ENCODE measurements around the gene API5.
A peak's percentile ranks its signal among the peaks of the same experiment; 100 is the strongest.

The API5 gene

DNA sequence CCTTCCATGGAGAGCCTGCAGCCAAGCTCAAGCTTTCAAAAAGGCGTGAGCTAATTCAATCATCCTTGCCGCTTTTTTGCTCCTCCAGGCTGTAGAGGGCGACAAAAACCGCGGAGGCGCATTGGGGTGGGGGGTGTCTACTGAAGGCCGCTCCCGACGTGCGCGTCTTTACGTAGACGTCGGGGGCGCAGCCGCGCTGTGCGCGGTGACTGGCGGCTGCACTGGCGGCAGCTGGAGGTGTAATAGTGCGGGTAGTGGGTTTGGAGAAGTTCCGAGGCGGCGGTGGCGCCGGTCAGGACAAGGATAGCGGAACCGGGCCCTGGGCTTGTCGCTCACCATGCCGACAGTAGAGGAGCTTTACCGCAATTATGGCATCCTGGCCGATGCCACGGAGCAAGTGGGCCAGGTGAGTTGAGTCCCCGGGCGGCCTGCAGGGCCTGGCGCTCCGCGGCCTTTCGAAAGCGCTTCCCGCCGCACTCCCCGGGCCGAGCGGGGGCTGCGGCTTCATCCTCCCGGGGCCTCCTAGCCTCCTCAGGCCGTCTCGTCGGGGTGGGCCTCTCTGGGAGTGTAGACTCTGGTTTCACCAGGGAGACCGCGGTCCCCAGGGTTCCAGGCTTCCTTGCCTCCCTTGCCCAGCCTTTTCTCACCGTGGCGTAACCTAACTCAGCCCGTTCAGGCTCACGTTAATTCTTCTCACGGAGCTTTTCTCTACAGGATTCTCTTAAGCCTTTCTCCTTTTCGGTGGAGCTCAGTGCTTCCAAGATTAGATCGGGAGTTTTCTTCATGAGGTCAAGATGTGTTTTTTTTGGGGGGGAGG, at the start of gene API5:
Gene API5, plus strand, starts transcription at position 206 of the 817 bp plus-strand sequence. Its CDS starts 132 bp downstream, at position 338.
- TF ChIP-seq, protein P1, sequence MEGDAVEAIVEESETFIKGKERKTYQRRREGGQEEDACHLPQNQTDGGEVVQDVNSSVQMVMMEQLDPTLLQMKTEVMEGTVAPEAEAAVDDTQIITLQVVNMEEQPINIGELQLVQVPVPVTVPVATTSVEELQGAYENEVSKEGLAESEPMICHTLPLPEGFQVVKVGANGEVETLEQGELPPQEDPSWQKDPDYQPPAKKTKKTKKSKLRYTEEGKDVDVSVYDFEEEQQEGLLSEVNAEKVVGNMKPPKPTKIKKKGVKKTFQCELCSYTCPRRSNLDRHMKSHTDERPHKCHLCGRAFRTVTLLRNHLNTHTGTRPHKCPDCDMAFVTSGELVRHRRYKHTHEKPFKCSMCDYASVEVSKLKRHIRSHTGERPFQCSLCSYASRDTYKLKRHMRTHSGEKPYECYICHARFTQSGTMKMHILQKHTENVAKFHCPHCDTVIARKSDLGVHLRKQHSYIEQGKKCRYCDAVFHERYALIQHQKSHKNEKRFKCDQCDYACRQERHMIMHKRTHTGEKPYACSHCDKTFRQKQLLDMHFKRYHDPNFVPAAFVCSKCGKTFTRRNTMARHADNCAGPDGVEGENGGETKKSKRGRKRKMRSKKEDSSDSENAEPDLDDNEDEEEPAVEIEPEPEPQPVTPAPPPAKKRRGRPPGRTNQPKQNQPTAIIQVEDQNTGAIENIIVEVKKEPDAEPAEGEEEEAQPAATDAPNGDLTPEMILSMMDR (IDR thresholded peaks at IDR 0.05; ENCODE audit: insufficient read depth, low read depth, low read length, missing control alignments) = peak; percentile 72
- peak within 1 kb of the TSS; percentile 94 for H3K4me3 ChIP-seq (ENCODE audit: low read depth, low read length)
- DNase-seq (ENCODE audit: low read depth) = peak; percentile 95

GRCh38 chr11:43267856-43268580, 43.8 kb upstream of the API5 start:
- no peak for DNase-seq (ENCODE audit: low read depth)
- no peak overlapping the region for H3K4me3 ChIP-seq (ENCODE audit: low read depth, low read length)
- TF ChIP-seq, protein P1 (IDR thresholded peaks at IDR 0.05; ENCODE audit: insufficient read depth, low read depth, low read length, missing control alignments) = no peak

GRCh38 chr11:43268786-43269185, 43.0 kb upstream of the API5 start:
- no peak overlapping the region for H3K4me3 ChIP-seq (ENCODE audit: low read depth, low read length)
- TF ChIP-seq, protein P1 (IDR thresholded peaks at IDR 0.05; ENCODE audit: insufficient read depth, low read depth, low read length, missing control alignments) = no peak
- DNase-seq (ENCODE audit: low read depth) = no peak

- no peak overlapping the region for H3K4me3 ChIP-seq (ENCODE audit: low read depth, low read length)
- TF ChIP-seq, protein P1 (IDR thresholded peaks at IDR 0.05; ENCODE audit: insufficient read depth, low read depth, low read length, missing control alignments) = no peak
- DNase-seq (ENCODE audit: low read depth) = no peak
Measured at GRCh38 chr11:43269254-43269918, 42.4 kb upstream of the API5 start.

- DNase-seq (ENCODE audit: low read depth) = no peak
- TF ChIP-seq, protein P1 (IDR thresholded peaks at IDR 0.05; ENCODE audit: insufficient read depth, low read depth, low read length, missing control alignments) = no peak
- H3K4me3 ChIP-seq (ENCODE audit: low read depth, low read length) = no peak overlapping the region
Measured at GRCh38 chr11:43270468-43270867, 41.3 kb upstream of the API5 start.

- TF ChIP-seq, protein P1 (IDR thresholded peaks at IDR 0.05; ENCODE audit: insufficient read depth, low read depth, low read length, missing control alignments) = peak; percentile 30
- peak; percentile 26 for DNase-seq (ENCODE audit: low read depth)
- H3K4me3 ChIP-seq (ENCODE audit: low read depth, low read length) = no peak overlapping the region
Measured at GRCh38 chr11:43278193-43278956, 33.4 kb upstream of the API5 start.

Data from GM12865 (cell line).